Caco-2 (cell line): ENCODE measurements around the gene ZNF350. TPM values are rescaled to one million over a fixed set of nuclear protein-coding genes. Genes with fewer than 3 reads are reported as not detected.

Experiments
- BruUV-seq: library from RNA; stranded (reverse); fragments of 400-500 nt; replicated peaks from 2 replicates; lab custom pipeline; 2021; lab: Mats Ljungman, UMichigan
- CTCF ChIA-PET: fragments of 300-600 bp; sonication (Branson Sonifier 250); formaldehyde crosslinking; loops from one replicate; lab custom pipeline; 2022; ENCODE audit warnings: antibody characterized with exemption; lab: Charles Lee
- POLR2A ChIA-PET: fragments of 300-600 bp; sonication (Branson Sonifier 250); formaldehyde crosslinking; loops from one replicate; lab custom pipeline; 2022; ENCODE audit warnings: antibody characterized with exemption; lab: Charles Lee
- DNase-seq, 2 experiments: peaks; one replicate each; pipeline versions ENCODE4 v3.0.0 to v3.0.0-alpha.2; 2020 to 2022
- H3K27me3 ChIP-seq: replicated peaks from 2 replicates; pipeline ENCODE4 v1.6.0; 2011; ENCODE audit warnings: low read length; ENCODE audit not compliant: control insufficient read depth, insufficient read depth
- H3K36me3 ChIP-seq: 2 replicates; pipeline ENCODE4 v1.5.1; 2011; ENCODE audit warnings: low read length; ENCODE audit not compliant: control insufficient read depth, insufficient read depth
- H3K4me1 ChIP-seq: fragments of 250-450 bp; sonication (Bioruptor Pico); 2 replicates; pipeline ENCODE4 v1.5.1; 2020; ENCODE audit warnings: mild to moderate bottlenecking
- H3K4me3 ChIP-seq: 2 replicates; pipeline ENCODE4 v1.5.1; 2011; ENCODE audit warnings: low read depth, mild to moderate bottlenecking, control low read depth, low read length
- H3K9me3 ChIP-seq: fragments of 250-450 bp; sonication (Bioruptor Pico); 2 replicates; pipeline ENCODE4 v1.5.1; 2020; ENCODE audit warnings: mild to moderate bottlenecking, moderate library complexity
- H3K27ac Mint-ChIP-seq: one replicate; pipeline ENCODE4 v1.8.0; 2022; ENCODE audit warnings: mixed read lengths; ENCODE audit not compliant: unreplicated experiment
- H3K27me3 Mint-ChIP-seq: one replicate; pipeline ENCODE4 v1.8.0; 2022; ENCODE audit warnings: mixed read lengths; ENCODE audit not compliant: insufficient read depth, unreplicated experiment
- H3K36me3 Mint-ChIP-seq: one replicate; pipeline ENCODE4 v1.8.0; 2022; ENCODE audit warnings: mild to moderate bottlenecking, mixed read lengths; ENCODE audit not compliant: insufficient read depth, unreplicated experiment
- H3K4me1 Mint-ChIP-seq: one replicate; pipeline ENCODE4 v1.8.0; 2022; ENCODE audit warnings: low read depth, mixed read lengths; ENCODE audit not compliant: unreplicated experiment
- H3K4me3 Mint-ChIP-seq: one replicate; pipeline ENCODE4 v1.8.0; 2022; ENCODE audit warnings: mild to moderate bottlenecking, moderate library complexity, mixed read lengths; ENCODE audit not compliant: unreplicated experiment
- H3K9me3 Mint-ChIP-seq: one replicate; pipeline ENCODE4 v1.8.0; 2022; ENCODE audit warnings: mixed read lengths; ENCODE audit not compliant: unreplicated experiment
- CTCF ChIP-seq, 2 experiments: fragments of 200-600 bp in 1 of 2; IDR thresholded peaks; 1 replicate in 1 of 2; 2 replicates in 1 of 2; pipeline versions ENCODE4 v1.5.1 to v1.8.0; 2011 to 2022; ENCODE audit warnings: antibody characterized with exemption in 1 of 2, control low read depth in 1 of 2, inconsistent platforms in 1 of 2, low read depth in 1 of 2, low read length in 1 of 2, mild to moderate bottlenecking in 1 of 2, moderate library complexity in 1 of 2; ENCODE audit not compliant: insufficient read depth in 1 of 2, severe bottlenecking in 1 of 2, unreplicated experiment in 1 of 2
- intact Hi-C: fragments of 100-400 bp; cut with micrococcal nuclease; formaldehyde crosslinking; loops from one replicate; pipeline ENCODE4 v1.10.0; 2022; ENCODE audit not compliant: unreplicated experiment
- total RNA-seq: library from RNA; stranded (reverse); gene quantifications from 2 replicates; pipeline ENCODE4 v1.2.3, GENCODE V29; 2022

The ZNF350 gene
- total RNA-seq, 1 experiment from 2014 or later: 2.5 TPM

GRCh38 chr19:51926784-51927741, 59.6 kb downstream of the ZNF350 start, which contains the start of gene ZNF613:
Gene ZNF613, plus strand, starts transcription at chr19:51927472. Its CDS starts 8,749 bp downstream, at chr19:51936221.
- Mint-ChIP-seq H3K9me3 (peaks cover 67% of the 10 kb centered on the region), H3K4me3 (peak within 1 kb of the TSS; percentile 82), H3K27ac (peak within 1 kb of the TSS; percentile 88), H3K4me1 (no peaks in the 10 kb centered on the region), H3K27me3 (no peaks in the 10 kb centered on the region), H3K36me3 (peaks cover 14% of the 10 kb centered on the region)
- H3K4me1 ChIP-seq: no peaks in the 10 kb centered on the region
- ChIA-PET POLR2A (no interaction called here), CTCF (no interaction called here)
- H3K9me3 ChIP-seq: peaks cover 75% of the 10 kb centered on the region
- peak; percentile 68 to 75 for DNase-seq
- intact Hi-C loops: loop anchor here (2.0 kb wide), 1 partner anchor 22 kb away; the partner anchor contains the start of gene ZNF649
- no TSS peak for BruUV-seq
- H3K27me3 ChIP-seq: no peaks in the 10 kb centered on the region
- TF ChIP-seq CTCF (IDR thresholded peaks at IDR 0.05; ENCODE audit: insufficient read depth in 1 of 2, low read depth in 1 of 2, low read length in 1 of 2, severe bottlenecking in 1 of 2, unreplicated experiment in 1 of 2): no peak
- no peaks in the 10 kb centered on the region for H3K36me3 ChIP-seq
- peak within 1 kb of the TSS; percentile 57 for H3K4me3 ChIP-seq

GRCh38 chr19:51926426-51926783, 60.2 kb downstream of the ZNF350 start:
- H3K9me3 Mint-ChIP-seq: peaks cover 67% of the 10 kb centered on the region
- Histone ChIP-seq H3K36me3 (no peaks in the 10 kb centered on the region), H3K9me3 (peaks cover 73% of the 10 kb centered on the region), H3K27me3 (no peaks in the 10 kb centered on the region), H3K4me3 (peak overlapping the region; percentile 57; the same call in 1 of the 2 replicates), H3K4me1 (no peaks in the 10 kb centered on the region)
- ChIA-PET POLR2A (no interaction called here), CTCF (no interaction called here)
- DNase-seq: no peak
- peak overlapping the region; percentile 82 for H3K4me3 Mint-ChIP-seq
- H3K4me1 Mint-ChIP-seq: no peaks in the 10 kb centered on the region
- TF ChIP-seq CTCF (IDR thresholded peaks at IDR 0.05; ENCODE audit: insufficient read depth in 1 of 2, low read depth in 1 of 2, low read length in 1 of 2, severe bottlenecking in 1 of 2, unreplicated experiment in 1 of 2): no peak
- H3K36me3 Mint-ChIP-seq: peaks cover 14% of the 10 kb centered on the region
- intact Hi-C loops: loop anchor here (2.0 kb wide), 1 partner anchor 22 kb away; the partner anchor contains the start of gene ZNF649
- no peaks in the 10 kb centered on the region for H3K27me3 Mint-ChIP-seq
- peak overlapping the region; percentile 88 for H3K27ac Mint-ChIP-seq
- no TSS peak for BruUV-seq

GRCh38 chr19:51921949-51922348, 64.7 kb downstream of the ZNF350 start:
- CTCF ChIA-PET: no interaction called here
- POLR2A ChIA-PET: no interaction called here
- H3K4me3 ChIP-seq: no peak overlapping the region
- peak in 1 of 2 experiments; percentile 31 for DNase-seq
- Mint-ChIP-seq H3K4me3 (no peak overlapping the region), H3K9me3 (peaks cover 47% of the 10 kb centered on the region), H3K4me1 (no peaks in the 10 kb centered on the region), H3K27ac (no peak overlapping the region), H3K27me3 (no peaks in the 10 kb centered on the region), H3K36me3 (peaks cover 8% of the 10 kb centered on the region)
- no peaks in the 10 kb centered on the region for H3K4me1 ChIP-seq
- no peak for TF ChIP-seq CTCF (IDR thresholded peaks at IDR 0.05; ENCODE audit: insufficient read depth in 1 of 2, low read depth in 1 of 2, low read length in 1 of 2, severe bottlenecking in 1 of 2, unreplicated experiment in 1 of 2)
- no peaks in the 10 kb centered on the region for H3K36me3 ChIP-seq
- H3K27me3 ChIP-seq: no peaks in the 10 kb centered on the region
- intact Hi-C loops: no loop called here
- no TSS peak for BruUV-seq
- peaks cover 56% of the 10 kb centered on the region for H3K9me3 ChIP-seq
